BLaER1 treated with 17β-estradiol and CSF1 and Interleukin-3, amounts not matched to agents 10 nM and 100 nM (cell line): ENCODE data around the gene CPLANE1.
"Not testable (repeated sequence)": the region's sequence is repeated elsewhere in the genome, so short reads cannot be mapped to it uniquely, and the experiment has no call there.

Experiments
- H3K27ac ChIP-seq, 11 experiments: shearing (Covaris generic); formaldehyde crosslinking; 2 replicates each; pipeline ENCODE4 v1.8.1; 2022
- H3K27me3 ChIP-seq, 11 experiments: shearing (Covaris generic); formaldehyde crosslinking; 2 replicates each; pipeline ENCODE4 v1.8.1; 2022
- H3K36me3 ChIP-seq, 11 experiments: shearing (Covaris generic); formaldehyde crosslinking; 2 replicates each; pipeline ENCODE4 v1.8.1; 2022
- H3K4me1 ChIP-seq, 10 experiments: shearing (Covaris generic); formaldehyde crosslinking; 2 replicates each; pipeline ENCODE4 v1.8.1; 2022
- H3K4me2 ChIP-seq, 11 experiments: shearing (Covaris generic); formaldehyde crosslinking; 2 replicates each; pipeline ENCODE4 v1.8.1; 2022
- H3K4me3 ChIP-seq, 10 experiments: shearing (Covaris generic); formaldehyde crosslinking; 2 replicates each; pipeline ENCODE4 v1.8.1; 2022
- H3K9ac ChIP-seq, 11 experiments: shearing (Covaris generic); formaldehyde crosslinking; 2 replicates each; pipeline ENCODE4 v1.8.1; 2022
- H3K9me3 ChIP-seq, 11 experiments: shearing (Covaris generic); formaldehyde crosslinking; replicated peaks in 1 of 11; 2 replicates each; pipeline ENCODE4 v1.8.1; 2022
- H4K20me1 ChIP-seq, 11 experiments: shearing (Covaris generic); formaldehyde crosslinking; 2 replicates each; pipeline ENCODE4 v1.8.1; 2022
- Cebpa-rat ChIP-seq, 11 experiments: shearing (Covaris generic); IDR thresholded peaks; 2 replicates each; pipeline ENCODE4 v1.8.1; 2022

The CPLANE1 gene

GRCh38 chr5:37120270-37120669 lies 128.9 kb downstream of the CPLANE1 start:
- Histone ChIP-seq H3K36me3 (peaks cover 41 to 90% (median 55%) of the 10 kb centered on the region in 11 experiments), H3K9ac (no peak overlapping the region)

GRCh38 chr5:37116359-37116758 lies 132.8 kb downstream of the CPLANE1 start:
- H3K9ac ChIP-seq, result no peak overlapping the region
- H3K4me2 ChIP-seq, result no peak overlapping the region
- peaks cover 51 to 86% (median 65%) of the 10 kb centered on the region in 11 experiments for H3K36me3 ChIP-seq
- peaks cover 14 to 27% (median 22%) of the 10 kb centered on the region in 11 experiments for H3K9me3 ChIP-seq
- no peaks in the 10 kb centered on the region for H4K20me1 ChIP-seq
- H3K4me1 ChIP-seq, result peaks cover 12 to 20% (median 16%) of the 10 kb centered on the region in 10 experiments
- H3K4me3 ChIP-seq, result no peak overlapping the region
- no peak for TF ChIP-seq Cebpa-rat (IDR thresholded peaks at IDR 0.05)
- no peaks in the 10 kb centered on the region for H3K27me3 ChIP-seq
- H3K27ac ChIP-seq, result no peak overlapping the region

More at GRCh38 chr5:37120270-37120669, 128.9 kb downstream of the CPLANE1 start:
- TF ChIP-seq Cebpa-rat (IDR thresholded peaks at IDR 0.05), result no peak
- H3K27ac ChIP-seq, result no peak overlapping the region
- H3K27me3 ChIP-seq, result no peaks in the 10 kb centered on the region
- H3K4me3 ChIP-seq, result no peak overlapping the region
- no peaks in the 10 kb centered on the region for H3K9me3 ChIP-seq
- H3K4me2 ChIP-seq, result no peak overlapping the region
- no peaks in the 10 kb centered on the region for H4K20me1 ChIP-seq
- peaks cover 0 to 10% (median 6%) of the 10 kb centered on the region in 10 experiments; a peak in 10 of 20 replicates for H3K4me1 ChIP-seq

GRCh38 chr5:37112383-37112991 lies 136.7 kb downstream of the CPLANE1 start:
- peak overlapping the region; percentile 22 to 76 (median 66) for H3K4me2 ChIP-seq
- no peak overlapping the region for H3K4me3 ChIP-seq
- TF ChIP-seq Cebpa-rat (IDR thresholded peaks at IDR 0.05), result no peak
- H3K9me3 ChIP-seq, result peaks cover 14 to 27% (median 22%) of the 10 kb centered on the region in 11 experiments
- no peaks in the 10 kb centered on the region for H3K27me3 ChIP-seq
- H3K4me1 ChIP-seq, result peaks cover 12 to 18% (median 15%) of the 10 kb centered on the region in 10 experiments
- H3K36me3 ChIP-seq, result peaks cover 52 to 78% (median 66%) of the 10 kb centered on the region in 11 experiments
- H3K27ac ChIP-seq, result peak overlapping the region in 3 of 11 experiments; percentile 12 to 61 (median 53); a peak in 4 of 22 replicates
- H4K20me1 ChIP-seq, result no peaks in the 10 kb centered on the region
- no peak overlapping the region for H3K9ac ChIP-seq

GRCh38 chr5:37111426-37112382 lies 137.5 kb downstream of the CPLANE1 start:
- H3K9ac ChIP-seq, result peak overlapping the region in 2 of 11 experiments; percentile 12 to 21; a peak in 1 of 22 replicates
- peaks cover 14 to 27% (median 22%) of the 10 kb centered on the region in 11 experiments for H3K9me3 ChIP-seq
- H3K4me1 ChIP-seq, result peaks cover 12 to 18% (median 15%) of the 10 kb centered on the region in 10 experiments
- peak overlapping the region; percentile 22 to 76 (median 66) for H3K4me2 ChIP-seq
- H4K20me1 ChIP-seq, result no peaks in the 10 kb centered on the region
- no peaks in the 10 kb centered on the region for H3K27me3 ChIP-seq
- H3K4me3 ChIP-seq, result 0 out of 20 replicates have a peak overlapping the region, but pooled peaks of 1 of the 10 experiments have one; percentile 22
- TF ChIP-seq Cebpa-rat (IDR thresholded peaks at IDR 0.05), result peak in 1 of 11 experiments; percentile 67; a peak in 1 of 22 replicates
- H3K36me3 ChIP-seq, result peaks cover 54 to 80% (median 66%) of the 10 kb centered on the region in 11 experiments
- peak overlapping the region in 8 of 11 experiments; percentile 47 to 74 (median 58); a peak in 16 of 22 replicates for H3K27ac ChIP-seq

GRCh38 chr5:37110135-37110534 lies 139.0 kb downstream of the CPLANE1 start:
- Histone ChIP-seq H3K4me3 (no peak overlapping the region), H3K36me3 (peaks cover 48 to 73% (median 61%) of the 10 kb centered on the region in 11 experiments), H4K20me1 (no peaks in the 10 kb centered on the region), H3K9ac (no peak overlapping the region), H3K4me2 (no peak overlapping the region), H3K27me3 (no peaks in the 10 kb centered on the region), H3K4me1 (peaks cover 12 to 18% (median 15%) of the 10 kb centered on the region in 10 experiments), H3K9me3 (peaks cover 14 to 26% (median 22%) of the 10 kb centered on the region in 11 experiments), H3K27ac (no peak overlapping the region)
- no peak for TF ChIP-seq Cebpa-rat (IDR thresholded peaks at IDR 0.05)

- Histone ChIP-seq H3K27me3 (no peaks in the 10 kb centered on the region), H3K9me3 (peaks cover 14 to 25% (median 20%) of the 10 kb centered on the region in 11 experiments), H3K9ac (no peak overlapping the region), H4K20me1 (no peaks in the 10 kb centered on the region), H3K4me1 (peaks cover 12 to 18% (median 15%) of the 10 kb centered on the region in 10 experiments), H3K4me2 (no peak overlapping the region), H3K27ac (no peak overlapping the region), H3K36me3 (peaks cover 48 to 73% (median 61%) of the 10 kb centered on the region in 11 experiments), H3K4me3 (no peak overlapping the region)
- no peak for TF ChIP-seq Cebpa-rat (IDR thresholded peaks at IDR 0.05)
Observed at GRCh38 chr5:37109338-37109737, 139.8 kb downstream of the CPLANE1 start.

- Histone ChIP-seq H3K4me3 (no peak overlapping the region), H3K27me3 (no peaks in the 10 kb centered on the region), H3K36me3 (peaks cover 34 to 61% (median 49%) of the 10 kb centered on the region in 11 experiments), H4K20me1 (no peaks in the 10 kb centered on the region), H3K27ac (no peak overlapping the region), H3K4me1 (no peaks in the 10 kb centered on the region), H3K4me2 (no peak overlapping the region), H3K9ac (no peak overlapping the region), H3K9me3 (peaks cover 24 to 50% (median 39%) of the 10 kb centered on the region in 11 experiments)
- TF ChIP-seq Cebpa-rat (IDR thresholded peaks at IDR 0.05), result no peak
Observed at GRCh38 chr5:37103302-37103701, 145.9 kb downstream of the CPLANE1 start.

- H3K9me3 ChIP-seq, result peaks cover 49 to 72% (median 61%) of the 10 kb centered on the region in 11 experiments
- H3K27me3 ChIP-seq, H3K4me1 ChIP-seq, H3K4me3 ChIP-seq, H3K27ac ChIP-seq, H3K4me2 ChIP-seq, H3K9ac ChIP-seq, H4K20me1 ChIP-seq: not testable (repeated sequence)
- H3K36me3 ChIP-seq, result peaks cover 14 to 43% (median 23%) of the 10 kb centered on the region in 11 experiments
Observed at GRCh38 chr5:37099267-37099666, 149.9 kb downstream of the CPLANE1 start.

- not testable (repeated sequence) for H3K9ac ChIP-seq, H3K4me3 ChIP-seq, H4K20me1 ChIP-seq, H3K4me1 ChIP-seq, H3K27ac ChIP-seq, H3K4me2 ChIP-seq, H3K27me3 ChIP-seq
- Histone ChIP-seq H3K9me3 (peaks cover 18 to 45% (median 27%) of the 10 kb centered on the region in 11 experiments), H3K36me3 (peaks cover 0 to 40% (median 24%) of the 10 kb centered on the region in 11 experiments; a peak in 16 of 22 replicates)
Observed at GRCh38 chr5:37093795-37094194, 155.4 kb downstream of the CPLANE1 start.
